PC-3 (cell line): ENCODE measurements around the gene DMD. TPM values are rescaled to one million over a fixed set of nuclear protein-coding genes. Genes with fewer than 3 reads are reported as not detected.

Source experiments
- ATAC-seq: fragments of 200-7000 bp; cut with Tn5 transposase; 2 replicates; pipeline ENCODE4 v1.9.1; 2020; ENCODE audit warnings: mild to moderate bottlenecking, moderate library complexity
- BruUV-seq: library from RNA; stranded (reverse); fragments of 400-500 nt; replicated peaks from 2 replicates; lab custom pipeline; 2021; lab: Mats Ljungman, UMichigan
- CTCF ChIA-PET: fragments of 300-600 bp; sonication (Branson Sonifier 250); formaldehyde crosslinking; loops from one replicate; lab custom pipeline; 2022; ENCODE audit warnings: antibody characterized with exemption; lab: Charles Lee
- POLR2A ChIA-PET: fragments of 300-600 bp; sonication (Branson Sonifier 250); formaldehyde crosslinking; loops from one replicate; lab custom pipeline; 2022; ENCODE audit warnings: antibody characterized with exemption; ENCODE audit not compliant: unreplicated experiment; lab: Charles Lee
- DNase-seq: peaks from one replicate; pipeline ENCODE4 v3.0.0-alpha.2; 2015
- H2AFZ ChIP-seq: fragments of 300-600 bp; sonication (generic); 2 replicates; pipeline ENCODE4 v1.6.0; 2016; ENCODE audit warnings: antibody characterized with exemption, low read length
- H3F3A ChIP-seq: fragments of 300-600 bp; sonication (generic); one replicate; pipeline ENCODE4 v1.6.0; 2017; ENCODE audit warnings: antibody characterized with exemption, low read length, control low read depth, mild to moderate bottlenecking; ENCODE audit not compliant: unreplicated experiment
- H3K27ac ChIP-seq: fragments of 300-600 bp; sonication (generic); 2 replicates; pipeline ENCODE4 v1.5.1; 2016; ENCODE audit warnings: mild to moderate bottlenecking, low read length
- H3K27me3 ChIP-seq: fragments of 300-600 bp; sonication (generic); 2 replicates; pipeline ENCODE4 v1.6.1; 2016; ENCODE audit warnings: low read length, mixed read lengths
- H3K36me3 ChIP-seq: fragments of 300-600 bp; sonication (generic); 2 replicates; pipeline ENCODE4 v1.6.1; 2016; ENCODE audit warnings: low read depth, mixed run types, low read length, mixed read lengths
- H3K4me1 ChIP-seq: fragments of 300-600 bp; sonication (generic); 2 replicates; pipeline ENCODE4 v1.5.1; 2016; ENCODE audit warnings: low read length; ENCODE audit not compliant: insufficient read depth
- H3K4me2 ChIP-seq: fragments of 300-600 bp; sonication (generic); 2 replicates; pipeline ENCODE4 v1.6.0; 2016; ENCODE audit warnings: low read length
- H3K4me3 ChIP-seq: fragments of 300-600 bp; sonication (generic); 2 replicates; pipeline ENCODE4 v1.5.1; 2016; ENCODE audit warnings: mild to moderate bottlenecking, low read length, mixed read lengths
- H3K79me2 ChIP-seq: fragments of 300-600 bp; sonication (generic); 2 replicates; pipeline ENCODE4 v1.6.1; 2017; ENCODE audit warnings: low read length, mixed read lengths
- H3K9ac ChIP-seq: fragments of 300-600 bp; sonication (generic); 2 replicates; pipeline ENCODE4 v1.6.0; 2016; ENCODE audit warnings: mild to moderate bottlenecking, low read length
- H3K9me2 ChIP-seq: fragments of 300-600 bp; sonication (generic); replicated peaks from 2 replicates; pipeline ENCODE4 v1.6.1; 2016; ENCODE audit warnings: mixed run types, low read length, mixed read lengths
- H3K9me3 ChIP-seq: fragments of 300-600 bp; sonication (generic); 2 replicates; pipeline ENCODE4 v1.6.1; 2016; ENCODE audit warnings: low read length, mixed read lengths
- H4K20me1 ChIP-seq: fragments of 300-600 bp; sonication (generic); 2 replicates; pipeline ENCODE4 v1.6.1; 2016; ENCODE audit warnings: low read length, mixed read lengths
- CTCF ChIP-seq: fragments of 300-600 bp; sonication (generic); conservative IDR thresholded peaks from 2 replicates; pipeline ENCODE4 v1.5.1; 2017; ENCODE audit warnings: antibody characterized with exemption, low read depth, mild to moderate bottlenecking, low read length
- EZH2 ChIP-seq: fragments of 300-600 bp; sonication (generic); IDR thresholded peaks from one replicate; pipeline ENCODE4 v1.6.1; 2017; ENCODE audit warnings: antibody characterized with exemption, mild to moderate bottlenecking, low read length; ENCODE audit not compliant: unreplicated experiment
- EZH2phosphoT487 ChIP-seq: fragments of 300-600 bp; sonication (generic); IDR thresholded peaks from 2 replicates; pipeline ENCODE4 v1.6.1; 2018; ENCODE audit warnings: mild to moderate bottlenecking, antibody characterized with exemption, low read length, borderline replicate concordance
- intact Hi-C: fragments of 100-400 bp; cut with micrococcal nuclease; formaldehyde crosslinking; loops from 2 replicates; pipeline ENCODE4 v1.9.0; 2023
- total RNA-seq: library from RNA; depleted of rRNA; stranded (reverse); fragments of >200 nt; gene quantifications from 2 replicates; pipeline ENCODE4 v1.2.3, GENCODE V29; 2014

DMD gene
- total RNA-seq, 1 experiment from 2014 or later: not detected

- BruUV-seq: no TSS peak
- no peaks in the 10 kb centered on the region for H3K4me1 ChIP-seq
- TF ChIP-seq EZH2phosphoT487 (no peak), EZH2 (no peak), CTCF (no peak)
- H2AFZ ChIP-seq: no peak overlapping the region
- DNase-seq (no peak), ATAC-seq (no peak)
- H3K9ac ChIP-seq: no peak overlapping the region
- CTCF ChIA-PET: no interaction called here
- H3K79me2 ChIP-seq: no peaks in the 10 kb centered on the region
- POLR2A ChIA-PET: no interaction called here
- H3K27ac ChIP-seq: no peak overlapping the region
- H4K20me1 ChIP-seq: no peaks in the 10 kb centered on the region
- intact Hi-C loops: no loop called here
- H3F3A ChIP-seq: no peaks in the 10 kb centered on the region
- no peak overlapping the region for H3K4me2 ChIP-seq
- no peaks in the 10 kb centered on the region for H3K9me2 ChIP-seq
- H3K4me3 ChIP-seq: no peak overlapping the region
- H3K27me3 ChIP-seq: no peaks in the 10 kb centered on the region
- H3K36me3 ChIP-seq: no peaks in the 10 kb centered on the region
- H3K9me3 ChIP-seq: no peaks in the 10 kb centered on the region
Observed at GRCh38 chrX:31464306-31464915, 1746.9 kb downstream of the DMD start.

GRCh38 chrX:31461266-31461665 is 1750.1 kb downstream of the DMD start:
- Histone ChIP-seq H3F3A (no peaks in the 10 kb centered on the region), H3K9me2 (no peaks in the 10 kb centered on the region), H3K36me3 (no peaks in the 10 kb centered on the region), H4K20me1 (no peaks in the 10 kb centered on the region), H2AFZ (no peak overlapping the region), H3K9me3 (no peaks in the 10 kb centered on the region), H3K27ac (no peak overlapping the region), H3K4me2 (no peak overlapping the region), H3K79me2 (no peaks in the 10 kb centered on the region), H3K4me3 (no peak overlapping the region), H3K9ac (no peak overlapping the region), H3K27me3 (no peaks in the 10 kb centered on the region), H3K4me1 (no peaks in the 10 kb centered on the region)
- ATAC-seq: no peak
- ChIA-PET CTCF (no interaction called here), POLR2A (no interaction called here)
- intact Hi-C loops: no loop called here
- TF ChIP-seq CTCF: no peak
- TF ChIP-seq EZH2: no peak
- TF ChIP-seq EZH2phosphoT487: no peak
- no TSS peak for BruUV-seq
- no peak for DNase-seq

DNA sequence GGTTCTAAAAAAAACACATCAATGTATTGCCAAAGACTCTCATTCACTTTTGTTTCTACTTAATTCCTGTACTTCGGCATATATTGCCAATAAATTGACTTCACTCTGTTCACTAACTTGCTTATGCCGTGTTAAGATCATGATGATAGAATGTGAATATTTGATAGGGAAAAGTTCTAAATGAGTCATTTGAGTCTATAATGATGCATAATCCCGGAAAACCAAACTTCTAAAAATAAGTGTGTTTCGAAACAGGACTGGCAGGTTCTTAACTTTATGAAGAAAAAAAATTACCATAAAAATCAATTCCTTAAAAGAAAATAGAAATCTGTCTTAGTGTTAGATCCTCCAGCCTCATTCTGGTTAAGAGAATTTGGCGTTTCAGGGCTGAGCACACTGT is 1752.0 kb downstream of the DMD start:
- no peaks in the 10 kb centered on the region for H3K4me1 ChIP-seq
- DNase-seq: no peak
- no peaks in the 10 kb centered on the region for H3K27me3 ChIP-seq
- no peak overlapping the region for H3K4me2 ChIP-seq
- H3K27ac ChIP-seq: no peak overlapping the region
- no peaks in the 10 kb centered on the region for H3K9me3 ChIP-seq
- H3K9me2 ChIP-seq: no peaks in the 10 kb centered on the region
- H3F3A ChIP-seq: no peaks in the 10 kb centered on the region
- TF ChIP-seq EZH2 (no peak), CTCF (no peak), EZH2phosphoT487 (no peak)
- BruUV-seq: no TSS peak
- ChIA-PET CTCF (no interaction called here), POLR2A (no interaction called here)
- no peaks in the 10 kb centered on the region for H4K20me1 ChIP-seq
- no peak for ATAC-seq
- intact Hi-C loops: no loop called here
- H3K4me3 ChIP-seq: no peak overlapping the region
- no peak overlapping the region for H3K9ac ChIP-seq
- no peaks in the 10 kb centered on the region for H3K36me3 ChIP-seq
- no peak overlapping the region for H2AFZ ChIP-seq
- no peaks in the 10 kb centered on the region for H3K79me2 ChIP-seq
